Aorta (tissue), 5 donors: ENCODE results near the gene THAP12. TPM values are rescaled to one million over a fixed set of nuclear protein-coding genes. Genes with fewer than 3 reads are reported as not detected.
"Not testable (repeated sequence)": the region's sequence is repeated elsewhere in the genome, so short reads cannot be mapped to it uniquely, and the experiment has no call there.

ENCODE experiments used
- ATAC-seq: fragments of 200-7000 bp; cut with Tn5 transposase; one replicate; pipeline ENCODE4 v1.9.1; 2022; ENCODE audit warnings: moderate library complexity; ENCODE audit not compliant: low FRiP score
- DNase-seq, 2 donors: peaks; one replicate each; pipeline ENCODE4 v3.0.0-alpha.2; 2020
- H3K27ac ChIP-seq, 2 donors: one replicate each; pipeline ENCODE4 v1.5.1; 2013; ENCODE audit warnings: low read length in 2 of 2, mild to moderate bottlenecking in 2 of 2, moderate library complexity in 2 of 2, control low read depth in 1 of 2, inconsistent platforms in 1 of 2, low read depth in 1 of 2
- H3K27me3 ChIP-seq, 2 donors: one replicate each; pipeline ENCODE4 v1.6.1; 2013; ENCODE audit warnings: control low read depth in 1 of 2, low read length in 1 of 2, mild to moderate bottlenecking in 1 of 2, moderate library complexity in 1 of 2; ENCODE audit not compliant: insufficient read depth in 2 of 2, control insufficient read depth in 1 of 2
- H3K36me3 ChIP-seq, 2 donors: one replicate each; pipeline ENCODE4 v1.6.1; 2013; ENCODE audit warnings: control low read depth in 1 of 2, low read length in 1 of 2, mild to moderate bottlenecking in 1 of 2; ENCODE audit not compliant: insufficient read depth in 2 of 2, control insufficient read depth in 1 of 2
- H3K4me1 ChIP-seq, 2 donors: one replicate each; pipeline ENCODE4 v1.6.1; 2013; ENCODE audit warnings: low read length in 2 of 2, control low read depth in 1 of 2, mild to moderate bottlenecking in 1 of 2, moderate library complexity in 1 of 2; ENCODE audit not compliant: insufficient read depth in 2 of 2, control insufficient read depth in 1 of 2
- H3K4me3 ChIP-seq, 2 donors: one replicate each; pipeline ENCODE4 v1.5.1; 2013; ENCODE audit warnings: low read length in 2 of 2, control low read depth in 1 of 2, mild to moderate bottlenecking in 1 of 2
- H3K9me3 ChIP-seq: one replicate; pipeline ENCODE4 v1.6.1; 2013; ENCODE audit warnings: mild to moderate bottlenecking, low read length; ENCODE audit not compliant: control insufficient read depth
- WGBS, 2 donors: extraction: QIAGEN DNeasy Blood & Tissue Kit; methylation state at CpG; one replicate each; pipeline ENCODE4 v1.1.7; 2013; 5-methylcytosine and 5-hydroxymethylcytosine counted together
- intact Hi-C, 2 donors: fragments of 100-400 bp; cut with DNase I; formaldehyde crosslinking; loops; one replicate each; pipeline versions ENCODE4 v1.14.2 to v1.15.0; 2022
- polyA plus RNA-seq, 2 donors: library from polyadenylated mRNA; stranded (reverse); fragments of 200-250 nt; gene quantifications; one replicate each; pipeline ENCODE4 v1.2.3, GENCODE V29; 2013
- total RNA-seq, 2 donors: library from RNA; stranded (reverse); fragmentation: NEBNext Ultra II Directional; extraction: Animal tissue kit (Norgen Biotek cat#: 25700); gene quantifications; one replicate each; pipeline ENCODE4 v1.2.1, GENCODE V29; 2021
- donor health status: healthy with polysubstance abuse.
- donor health status: Bipolar disorder and iron deficiency.
- donor health status: DM: no; HTN: no; CAD: no.
- donor health status: DM: no; HTN: no; CAD: no.
- donor health status: DM: yes; HTN: yes; CAD: no.

The THAP12 gene
- total and polyA plus RNA-seq, 4 donors, result 20.4 to 41.0 (median 32.2) TPM

- intact Hi-C loops, result no loop called here
- no peak overlapping the region for H3K4me3 ChIP-seq
- no peaks in the 10 kb centered on the region for H3K4me1 ChIP-seq
- no peak overlapping the region for H3K27ac ChIP-seq
- WGBS, 2 donors, result 74 to 81% methylated on average over 7 of the region's 7 CpGs
- no peak for ATAC-seq
- no peaks in the 10 kb centered on the region for H3K36me3 ChIP-seq
- no peaks in the 10 kb centered on the region for H3K27me3 ChIP-seq
- DNase-seq, result no peak
- H3K9me3 ChIP-seq, result no peaks in the 10 kb centered on the region
Observed at GRCh38 chr11:76408171-76408965, 27.4 kb upstream of the THAP12 start.

GRCh38 chr11:76406359-76406758 is 25.4 kb upstream of the THAP12 start:
- H3K9me3 ChIP-seq, result no peaks in the 10 kb centered on the region
- intact Hi-C loops, result no loop called here
- H3K4me1 ChIP-seq, result no peaks in the 10 kb centered on the region
- H3K4me3 ChIP-seq, result no peak overlapping the region
- 95% methylated on average over 4 of the region's 4 CpGs for WGBS, 2 donors
- no peaks in the 10 kb centered on the region for H3K36me3 ChIP-seq
- DNase-seq (no peak), ATAC-seq (no peak)
- no peaks in the 10 kb centered on the region for H3K27me3 ChIP-seq
- no peak overlapping the region for H3K27ac ChIP-seq

GRCh38 chr11:76401484-76401883 is 20.6 kb upstream of the THAP12 start:
- H3K4me1 ChIP-seq, H3K27me3 ChIP-seq, H3K36me3 ChIP-seq, DNase-seq, H3K27ac ChIP-seq, H3K9me3 ChIP-seq, ATAC-seq, H3K4me3 ChIP-seq, intact Hi-C loops: not testable (repeated sequence)
- 88 to 92% methylated on average over 8 of the region's 8 CpGs for WGBS, 2 donors

GRCh38 chr11:76400967-76401366 is 20.0 kb upstream of the THAP12 start:
- WGBS, 2 donors, result 93 to 96% methylated on average over 1 of the region's 1 CpG
- Histone ChIP-seq H3K4me1 (no peaks in the 10 kb centered on the region), H3K27me3 (no peaks in the 10 kb centered on the region), H3K4me3 (no peak overlapping the region), H3K27ac (no peak overlapping the region), H3K36me3 (no peaks in the 10 kb centered on the region), H3K9me3 (no peaks in the 10 kb centered on the region)
- ATAC-seq, result no peak
- intact Hi-C loops, result no loop called here
- DNase-seq, result no peak

GRCh38 chr11:76397383-76397782 is 16.5 kb upstream of the THAP12 start:
- Histone ChIP-seq H3K4me3 (no peak overlapping the region), H3K9me3 (no peaks in the 10 kb centered on the region), H3K4me1 (no peaks in the 10 kb centered on the region), H3K27me3 (no peaks in the 10 kb centered on the region), H3K36me3 (no peaks in the 10 kb centered on the region), H3K27ac (no peak overlapping the region)
- ATAC-seq (no peak), DNase-seq (no peak)
- intact Hi-C loops, result no loop called here
- 91 to 94% methylated on average over 3 of the region's 3 CpGs for WGBS, 2 donors

- no peak overlapping the region for H3K4me3 ChIP-seq
- H3K36me3 ChIP-seq, result no peaks in the 10 kb centered on the region
- DNase-seq (no peak), ATAC-seq (no peak)
- WGBS, 2 donors, result 97 to 98% methylated on average over 1 of the region's 1 CpG
- intact Hi-C loops, result no loop called here
- H3K27me3 ChIP-seq, result no peaks in the 10 kb centered on the region
- H3K27ac ChIP-seq, result no peak overlapping the region
- no peaks in the 10 kb centered on the region for H3K4me1 ChIP-seq
- no peaks in the 10 kb centered on the region for H3K9me3 ChIP-seq
Observed at GRCh38 chr11:76395296-76395695, 14.4 kb upstream of the THAP12 start.

- ATAC-seq (no peak), DNase-seq (no peak)
- Histone ChIP-seq H3K4me1 (no peaks in the 10 kb centered on the region), H3K36me3 (no peaks in the 10 kb centered on the region), H3K27ac (no peak overlapping the region), H3K9me3 (no peaks in the 10 kb centered on the region), H3K4me3 (no peak overlapping the region), H3K27me3 (no peaks in the 10 kb centered on the region)
- intact Hi-C loops, result no loop called here
Observed at GRCh38 chr11:76394411-76394810, 13.5 kb upstream of the THAP12 start.

- no peaks in the 10 kb centered on the region for H3K27me3 ChIP-seq
- ATAC-seq (no peak), DNase-seq (no peak)
- H3K9me3 ChIP-seq, result no peaks in the 10 kb centered on the region
- no peaks in the 10 kb centered on the region for H3K36me3 ChIP-seq
- 90 to 95% methylated on average over 1 of the region's 1 CpG for WGBS, 2 donors
- H3K4me3 ChIP-seq, result no peak overlapping the region
- intact Hi-C loops, result no loop called here
- H3K27ac ChIP-seq, result no peak overlapping the region
- no peaks in the 10 kb centered on the region for H3K4me1 ChIP-seq
Observed at GRCh38 chr11:76392870-76393269, 11.9 kb upstream of the THAP12 start.

GRCh38 chr11:76391811-76392475 is 11.0 kb upstream of the THAP12 start:
- ATAC-seq (no peak), DNase-seq (no peak)
- Histone ChIP-seq H3K9me3 (no peaks in the 10 kb centered on the region), H3K36me3 (no peaks in the 10 kb centered on the region), H3K4me1 (no peaks in the 10 kb centered on the region), H3K27ac (no peak overlapping the region), H3K4me3 (no peak overlapping the region), H3K27me3 (no peaks in the 10 kb centered on the region)
- intact Hi-C loops, result no loop called here
- WGBS, 2 donors, result 85 to 87% methylated on average over 7 of the region's 7 CpGs
